Uterus (tissue), 2 donors: ENCODE measurements around the gene THAP4.

Source experiments
- CTCF ChIP-seq, 4 experiments: fragments of 200-600 bp in 2 of 4; fragments of 450-650 bp in 2 of 4; sonication (generic) in 2 of 4; IDR thresholded peaks; one replicate each; pipeline ENCODE4 v1.5.1; 2016 to 2019; ENCODE audit warnings: antibody characterized with exemption in 4 of 4, mild to moderate bottlenecking in 2 of 4, moderate library complexity in 1 of 4
- POLR2A ChIP-seq, 2 donors: fragments of 450-650 bp; IDR thresholded peaks; one replicate each; pipeline ENCODE4 v1.6.1; 2016; ENCODE audit warnings: antibody characterized with exemption in 2 of 2, mild to moderate bottlenecking in 1 of 2, moderate library complexity in 1 of 2

GRCh38 chr2:241551998-241552737 lies 84.8 kb downstream of the THAP4 start:
- TF ChIP-seq POLR2A (IDR thresholded peaks at IDR 0.05) (no peak), CTCF (IDR thresholded peaks at IDR 0.05) (no peak)
